HL-60 (cell line): ENCODE results near the gene NFYC.

Experiments
- DNase-seq, 2 experiments: peaks; one replicate each; pipeline ENCODE4 v3.0.0-alpha.2; 2010 to 2020; ENCODE audit warnings: low read depth in 1 of 2, low spot score in 1 of 2
- H3K27ac ChIP-seq: fragments of 250-450 bp; sonication (Bioruptor Pico); replicated peaks from 2 replicates; pipeline ENCODE4 v1.5.1; 2020; ENCODE audit warnings: mild to moderate bottlenecking, moderate library complexity
- H3K27me3 ChIP-seq: fragments of 250-450 bp; sonication (Bioruptor Pico); 2 replicates; pipeline ENCODE4 v1.5.1; 2021; ENCODE audit warnings: mild to moderate bottlenecking, moderate library complexity; ENCODE audit not compliant: insufficient read depth, poor library complexity, severe bottlenecking
- H3K4me3 ChIP-seq: replicated peaks from 2 replicates; pipeline ENCODE4 v1.5.1; 2011; ENCODE audit warnings: mild to moderate bottlenecking, control low read depth, low read length; ENCODE audit not compliant: insufficient read depth
- CTCF ChIP-seq: IDR thresholded peaks from one replicate; pipeline ENCODE4 v1.5.1; 2011; ENCODE audit warnings: low read length, control low read depth, inconsistent platforms; ENCODE audit not compliant: insufficient read depth
- GABPA ChIP-seq: IDR thresholded peaks from 2 replicates; pipeline ENCODE4 v1.6.1; 2012; ENCODE audit warnings: low read depth
- POLR2AphosphoS5 ChIP-seq: IDR thresholded peaks from 2 replicates; pipeline ENCODE4 v1.6.1; 2012; ENCODE audit warnings: low read depth
- REST ChIP-seq: IDR thresholded peaks from 2 replicates; pipeline ENCODE4 v1.6.1; 2012; ENCODE audit warnings: low read depth; ENCODE audit not compliant: insufficient replicate concordance
- SPI1 ChIP-seq: IDR thresholded peaks from 2 replicates; pipeline ENCODE4 v1.6.1; 2012; ENCODE audit warnings: low read depth, mild to moderate bottlenecking, borderline replicate concordance

NFYC gene

GRCh38 chr1:40781608-40781971 is 90.1 kb downstream of the NFYC start:
- Histone ChIP-seq H3K27me3 (peaks cover 6% of the 10 kb centered on the region), H3K27ac (no peak overlapping the region), H3K4me3 (no peak overlapping the region)
- TF ChIP-seq CTCF, result no peak
- TF ChIP-seq POLR2AphosphoS5, result no peak
- no peak for TF ChIP-seq REST
- TF ChIP-seq SPI1, result no peak
- no peak for TF ChIP-seq GABPA
- DNase-seq, result no peak

GRCh38 chr1:40782371-40782956 is 91.0 kb downstream of the NFYC start:
- no peak for DNase-seq
- Histone ChIP-seq H3K4me3 (no peak overlapping the region), H3K27ac (no peak overlapping the region), H3K27me3 (peaks cover 6% of the 10 kb centered on the region)
- no peak for TF ChIP-seq SPI1
- TF ChIP-seq CTCF, result no peak
- TF ChIP-seq GABPA, result no peak
- no peak for TF ChIP-seq REST
- no peak for TF ChIP-seq POLR2AphosphoS5

GRCh38 chr1:40783001-40783905 is 91.7 kb downstream of the NFYC start, which contains the start of gene KCNQ4:
TSS of gene KCNQ4 (plus strand) at chr1:40783787. CDS start at chr1:40784094, 307 bp downstream.
- no peak for TF ChIP-seq GABPA
- TF ChIP-seq SPI1, result no peak
- TF ChIP-seq REST, result no peak
- no peak for TF ChIP-seq POLR2AphosphoS5
- no peak for TF ChIP-seq CTCF
- H3K27me3 ChIP-seq, result peaks cover 6% of the 10 kb centered on the region
- no peak within 1 kb of the TSS for H3K27ac ChIP-seq

More at GRCh38 chr1:40783001-40783905, 91.7 kb downstream of the NFYC start, which contains the start of gene KCNQ4:
- peak in 1 of 2 experiments; percentile 42 for DNase-seq
- H3K4me3 ChIP-seq, result peak within 1 kb of the TSS; percentile 44
